Gastrocnemius medialis (tissue), 4 donors: ENCODE data around the gene CDRT4.

Source experiments
- CTCF ChIP-seq, 5 experiments: fragments of 450-650 bp in 3 of 5; fragments of 200-600 bp in 2 of 5; sonication (generic) in 2 of 5; IDR thresholded peaks in 4 of 5; conservative IDR thresholded peaks in 1 of 5; 1 replicate in 4 of 5; 2 replicates in 1 of 5; pipeline ENCODE4 v1.5.1; 2016 to 2019; ENCODE audit warnings: antibody characterized with exemption in 5 of 5, mild to moderate bottlenecking in 3 of 5, moderate library complexity in 3 of 5
- POLR2A ChIP-seq, 2 donors: fragments of 450-650 bp; IDR thresholded peaks; one replicate each; pipeline ENCODE4 v1.6.1; 2017; ENCODE audit warnings: antibody characterized with exemption in 2 of 2, mild to moderate bottlenecking in 2 of 2, moderate library complexity in 2 of 2

GRCh38 chr17:15478845-15479244, 11.4 kb upstream of the CDRT4 start:
- TF ChIP-seq CTCF (IDR thresholded peaks at IDR 0.05 in 4 of 5, conservative IDR thresholded peaks at IDR 0.05 in 1 of 5): no peak
- no peak for TF ChIP-seq POLR2A (IDR thresholded peaks at IDR 0.05)
